Endothelial cell of umbilical vein (primary cell): ENCODE data around the gene NCR2. TPM values are rescaled to one million over a fixed set of nuclear protein-coding genes. Genes with fewer than 3 reads are reported as not detected.

Experiments
- BruUV-seq: library from RNA; stranded (reverse); fragments of 400-500 nt; replicated peaks from 2 replicates; lab custom pipeline; 2021; lab: Mats Ljungman, UMichigan
- CTCF ChIA-PET: fragments of 300-600, 350-600 bp; sonication (Branson Sonifier 250); formaldehyde crosslinking; loops from one replicate; lab custom pipeline; 2021; ENCODE audit warnings: antibody characterized with exemption, inconsistent platforms; lab: Charles Lee
- POLR2A ChIA-PET: fragments of 300-600, 350-600 bp; sonication (Branson Sonifier 250); formaldehyde crosslinking; loops from one replicate; lab custom pipeline; 2021; ENCODE audit warnings: antibody characterized with exemption, inconsistent platforms; lab: Charles Lee
- DNase-seq: peaks from one replicate; pipeline ENCODE4 v3.0.0-alpha.2; 2011; ENCODE audit warnings: low read depth, low spot score
- FAIRE-seq: peaks from 2 replicates; lab custom pipeline; 2011; peaks lifted over from hg19 to GRCh38; lab: Jason Lieb, UNC
- H2AFZ ChIP-seq: 2 replicates; pipeline ENCODE4 v1.6.0; 2012; ENCODE audit warnings: low read depth, low read length, control low read depth, inconsistent platforms
- H3K27ac ChIP-seq: 2 replicates; pipeline ENCODE4 v1.5.1; 2011; ENCODE audit warnings: low read depth, mild to moderate bottlenecking, control low read depth, low read length, moderate library complexity; ENCODE audit not compliant: insufficient read depth
- H3K27me3 ChIP-seq, 2 experiments: 2 replicates each; pipeline versions ENCODE4 v1.6.0 to v1.6.1; 2011; ENCODE audit warnings: low read length in 2 of 2, mixed read lengths in 1 of 2; ENCODE audit not compliant: control insufficient read depth in 2 of 2, insufficient read depth in 2 of 2
- H3K36me3 ChIP-seq, 2 experiments: 2 replicates in 1 of 2; 3 replicates in 1 of 2; pipeline ENCODE4 v1.5.1; 2011; ENCODE audit warnings: low read length in 2 of 2, mild to moderate bottlenecking in 1 of 2, moderate library complexity in 1 of 2; ENCODE audit not compliant: control insufficient read depth in 2 of 2, insufficient read depth in 2 of 2; ENCODE audit errors: extremely low read depth in 1 of 2
- H3K4me1 ChIP-seq: 3 replicates; pipeline ENCODE4 v1.5.1; 2011; ENCODE audit warnings: mild to moderate bottlenecking, low read length; ENCODE audit not compliant: control insufficient read depth, insufficient read depth; ENCODE audit errors: extremely low read depth
- H3K4me2 ChIP-seq: 2 replicates; pipeline ENCODE4 v1.6.1; 2011; ENCODE audit warnings: low read length, control low read depth, mixed read lengths; ENCODE audit not compliant: insufficient read depth
- H3K4me3 ChIP-seq, 3 experiments: fragments of 200-600 bp in 1 of 3; sonication (generic), shearing (Covaris generic) in 1 of 3; replicated peaks in 1 of 3; 2 replicates each; pipeline ENCODE4 v1.5.1; 2011 to 2016; ENCODE audit warnings: control low read depth in 3 of 3, low read length in 3 of 3, mild to moderate bottlenecking in 2 of 3, inconsistent platforms in 1 of 3, low read depth in 1 of 3, moderate library complexity in 1 of 3; ENCODE audit not compliant: insufficient read depth in 1 of 3
- H3K79me2 ChIP-seq: 2 replicates; pipeline ENCODE4 v1.6.0; 2012; ENCODE audit warnings: low read length, inconsistent platforms; ENCODE audit not compliant: control insufficient read depth, insufficient read depth
- H3K9ac ChIP-seq: replicated peaks from 2 replicates; pipeline ENCODE3; 2011; ENCODE audit warnings: low read length, control low read depth; ENCODE audit not compliant: insufficient read depth; ENCODE audit errors: extremely low read depth
- H3K9me1 ChIP-seq: replicated peaks from 3 replicates; pipeline ENCODE4 v1.6.0; 2011; ENCODE audit warnings: mild to moderate bottlenecking, low read length; ENCODE audit not compliant: control insufficient read depth, insufficient read depth; ENCODE audit errors: extremely low read depth
- H3K9me3 ChIP-seq: replicated peaks from 2 replicates; pipeline ENCODE4 v1.5.1; 2012; ENCODE audit warnings: low read length, inconsistent platforms; ENCODE audit not compliant: control insufficient read depth, insufficient read depth
- H4K20me1 ChIP-seq: replicated peaks from 2 replicates; pipeline ENCODE3; 2011; ENCODE audit warnings: mild to moderate bottlenecking, low read length; ENCODE audit not compliant: control insufficient read depth, insufficient read depth; ENCODE audit errors: extremely low read depth
- EZH2 ChIP-seq: IDR thresholded peaks from 2 replicates; pipeline ENCODE4 v1.6.1; 2012; ENCODE audit warnings: borderline replicate concordance, low read depth, mild to moderate bottlenecking, moderate library complexity, low read length, inconsistent platforms; ENCODE audit not compliant: severe bottlenecking
- FOS ChIP-seq: IDR thresholded peaks from 2 replicates; pipeline ENCODE4 v1.6.1; 2011; ENCODE audit warnings: mild to moderate bottlenecking, low read length, moderate library complexity, borderline replicate concordance; ENCODE audit not compliant: insufficient read depth
- GATA2 ChIP-seq: IDR thresholded peaks from 2 replicates; pipeline ENCODE4 v1.7.0; 2011; ENCODE audit warnings: low read depth, mild to moderate bottlenecking, moderate library complexity, mixed read lengths, low read length; ENCODE audit not compliant: insufficient read length, insufficient read depth
- JUN ChIP-seq: IDR thresholded peaks from 2 replicates; pipeline ENCODE4 v1.6.1; 2011; ENCODE audit warnings: borderline replicate concordance, low read depth; ENCODE audit not compliant: insufficient read length, insufficient read depth
- MYC ChIP-seq: IDR thresholded peaks from one replicate; pipeline ENCODE4 v1.6.1; 2011; ENCODE audit warnings: mild to moderate bottlenecking, low read depth, low read length
- POLR2A ChIP-seq: IDR thresholded peaks from 2 replicates; pipeline ENCODE4 v1.6.1; 2012; ENCODE audit warnings: low read depth, mild to moderate bottlenecking, control low read depth, low read length
- POLR2AphosphoS5 ChIP-seq: IDR thresholded peaks from 2 replicates; pipeline ENCODE4 v1.6.1; 2012; ENCODE audit warnings: low read depth, mild to moderate bottlenecking, control low read depth, low read length, moderate library complexity; ENCODE audit not compliant: insufficient read depth
- dilution Hi-C: fragments of 300-500 bp; cut with MboI; formaldehyde crosslinking; loops from one replicate; pipeline ENCODE4 v1.15.0; 2019; ENCODE audit warnings: low sequenced_read_pairs; ENCODE audit not compliant: extremely low pct_ligation_motif_present
- intact Hi-C: fragments of 100-400 bp; cut with micrococcal nuclease; formaldehyde crosslinking; loops from one replicate; pipeline ENCODE4 v1.10.0; 2022
- polyA plus RNA-seq, 4 experiments: library from polyadenylated mRNA; depleted of rRNA in 3 of 4; stranded (reverse) in 3 of 4; unstranded in 1 of 4; fragments of >200 nt; gene quantifications; 2 replicates each; pipeline versions ENCODE4 v1.2.1 to v1.2.3, GENCODE V29; 2011 to 2012; ENCODE audit warnings: missing spikeins in 1 of 4
- total RNA-seq: library from RNA; stranded (reverse); gene quantifications from 2 replicates; pipeline ENCODE4 v1.2.3, GENCODE V29; 2021
- TF ChIP-seq, protein P1 (sequence below), 2 donors: IDR thresholded peaks; 1 replicate in 1 of 2; 2 replicates in 1 of 2; pipeline ENCODE4 v1.5.1; 2011; ENCODE audit warnings: low read length in 2 of 2, mild to moderate bottlenecking in 2 of 2, moderate library complexity in 2 of 2, control low read depth in 1 of 2, inconsistent platforms in 1 of 2, low read depth in 1 of 2; ENCODE audit not compliant: insufficient read depth in 1 of 2; ENCODE audit errors: extremely low read depth in 1 of 2
- TF ChIP-seq, protein P2 (sequence below): IDR thresholded peaks from 2 replicates; pipeline ENCODE4 v1.6.1; 2011; ENCODE audit not compliant: insufficient read depth, insufficient read length

NCR2 gene
- total and polyA plus RNA-seq, 2 donors (not counting 3 experiments of a cell fraction or from before 2014, with no cell fraction given) = not detected

DNA sequence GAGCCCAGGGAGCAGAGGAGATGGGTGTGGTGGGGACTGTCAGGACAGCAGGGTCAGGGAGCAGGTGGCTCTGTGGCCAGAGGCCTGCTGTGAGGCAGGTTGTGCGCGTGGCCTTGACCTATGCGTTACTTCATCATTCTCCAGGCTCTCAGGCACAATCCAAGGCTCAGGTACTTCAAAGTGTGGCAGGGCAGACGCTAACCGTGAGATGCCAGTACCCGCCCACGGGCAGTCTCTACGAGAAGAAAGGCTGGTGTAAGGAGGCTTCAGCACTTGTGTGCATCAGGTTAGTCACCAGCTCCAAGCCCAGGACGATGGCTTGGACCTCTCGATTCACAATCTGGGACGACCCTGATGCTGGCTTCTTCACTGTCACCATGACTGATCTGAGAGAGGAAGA lies 535 bp downstream of the NCR2 start:
- no TSS peak for BruUV-seq
- Histone ChIP-seq H3K9me1 (no peaks in the 10 kb centered on the region), H4K20me1 (no peaks in the 10 kb centered on the region), H3K27ac (no peak overlapping the region), H2AFZ (no peak overlapping the region), H3K27me3 (peaks cover 0 to 6% of the 10 kb centered on the region in 2 experiments), H3K4me1 (no peaks in the 10 kb centered on the region), H3K79me2 (no peaks in the 10 kb centered on the region), H3K4me3 (no peak overlapping the region), H3K9ac (no peak overlapping the region), H3K36me3 (no peaks in the 10 kb centered on the region), H3K9me3 (no peaks in the 10 kb centered on the region), H3K4me2 (no peak overlapping the region)
- DNase-seq (no peak), FAIRE-seq (no peak)
- CTCF ChIA-PET = no interaction called here
- intact Hi-C loops (no loop called here), dilution Hi-C loops (no loop called here)
- no peak for TF ChIP-seq EZH2
- TF ChIP-seq FOS = no peak
- TF ChIP-seq, protein P1, sequence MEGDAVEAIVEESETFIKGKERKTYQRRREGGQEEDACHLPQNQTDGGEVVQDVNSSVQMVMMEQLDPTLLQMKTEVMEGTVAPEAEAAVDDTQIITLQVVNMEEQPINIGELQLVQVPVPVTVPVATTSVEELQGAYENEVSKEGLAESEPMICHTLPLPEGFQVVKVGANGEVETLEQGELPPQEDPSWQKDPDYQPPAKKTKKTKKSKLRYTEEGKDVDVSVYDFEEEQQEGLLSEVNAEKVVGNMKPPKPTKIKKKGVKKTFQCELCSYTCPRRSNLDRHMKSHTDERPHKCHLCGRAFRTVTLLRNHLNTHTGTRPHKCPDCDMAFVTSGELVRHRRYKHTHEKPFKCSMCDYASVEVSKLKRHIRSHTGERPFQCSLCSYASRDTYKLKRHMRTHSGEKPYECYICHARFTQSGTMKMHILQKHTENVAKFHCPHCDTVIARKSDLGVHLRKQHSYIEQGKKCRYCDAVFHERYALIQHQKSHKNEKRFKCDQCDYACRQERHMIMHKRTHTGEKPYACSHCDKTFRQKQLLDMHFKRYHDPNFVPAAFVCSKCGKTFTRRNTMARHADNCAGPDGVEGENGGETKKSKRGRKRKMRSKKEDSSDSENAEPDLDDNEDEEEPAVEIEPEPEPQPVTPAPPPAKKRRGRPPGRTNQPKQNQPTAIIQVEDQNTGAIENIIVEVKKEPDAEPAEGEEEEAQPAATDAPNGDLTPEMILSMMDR (IDR thresholded peaks at IDR 0.05; ENCODE audit: extremely low read depth in 1 of 2, insufficient read depth in 1 of 2, low read depth in 1 of 2, low read length in 2 of 2) = no peak
- no peak for TF ChIP-seq MYC
- TF ChIP-seq POLR2A = no peak
- TF ChIP-seq POLR2AphosphoS5 = no peak
- TF ChIP-seq JUN = no peak
- no peak for TF ChIP-seq GATA2
- TF ChIP-seq, protein P2, sequence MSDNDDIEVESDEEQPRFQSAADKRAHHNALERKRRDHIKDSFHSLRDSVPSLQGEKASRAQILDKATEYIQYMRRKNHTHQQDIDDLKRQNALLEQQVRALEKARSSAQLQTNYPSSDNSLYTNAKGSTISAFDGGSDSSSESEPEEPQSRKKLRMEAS = no peak
- POLR2A ChIA-PET = no interaction called here
